Activated gamma-delta T cell treated with anti-CD3 and anti-CD28 coated beads, Interleukin-2, amount 50 U/mL, for 16 hours (primary cell): ENCODE results near the gene TDRD1.

Source experiments
- DNase-seq: peaks from one replicate; pipeline ENCODE4 v3.0.0-alpha.2; 2020; ENCODE audit warnings: low read depth

TDRD1 gene

GRCh38 chr10:114234132-114234531 is 55.0 kb downstream of the TDRD1 start:
- no peak for DNase-seq

GRCh38 chr10:114239117-114239993 is 60.2 kb downstream of the TDRD1 start, which contains the start of gene VWA2:
Gene VWA2, plus strand, starts transcription at chr10:114239254. Its CDS starts 9,460 bp downstream, at chr10:114248714.
- no peak for DNase-seq

GRCh38 chr10:114239994-114240345 is 60.8 kb downstream of the TDRD1 start:
- DNase-seq: no peak

GRCh38 chr10:114242235-114242634 is 63.1 kb downstream of the TDRD1 start:
- no peak for DNase-seq

- DNase-seq: no peak
These were observed 64.5 kb downstream of the TDRD1 start for GRCh38 chr10:114243661-114244060.

GRCh38 chr10:114244126-114244525 is 65.0 kb downstream of the TDRD1 start:
- no peak for DNase-seq

- no peak for DNase-seq
These were observed 66.1 kb downstream of the TDRD1 start for GRCh38 chr10:114245121-114245791.

GRCh38 chr10:114246679-114247305 is 67.6 kb downstream of the TDRD1 start:
- no peak for DNase-seq

- no peak for DNase-seq
These were observed 71.1 kb downstream of the TDRD1 start for GRCh38 chr10:114250236-114250635.

- no peak for DNase-seq
These were observed 71.6 kb downstream of the TDRD1 start for GRCh38 chr10:114250716-114251115.

- no peak for DNase-seq
These were observed 72.9 kb downstream of the TDRD1 start for GRCh38 chr10:114252092-114252491.

GRCh38 chr10:114252883-114253282 is 73.7 kb downstream of the TDRD1 start:
- no peak for DNase-seq

GRCh38 chr10:114255227-114255626 is 76.1 kb downstream of the TDRD1 start:
- no peak for DNase-seq

GRCh38 chr10:114256008-114256765 is 77.0 kb downstream of the TDRD1 start:
- DNase-seq: no peak

- DNase-seq: no peak
These were observed 77.7 kb downstream of the TDRD1 start for GRCh38 chr10:114256822-114257221.

- DNase-seq: no peak
These were observed 78.3 kb downstream of the TDRD1 start for GRCh38 chr10:114257498-114257897.

GRCh38 chr10:114258274-114258840 is 79.2 kb downstream of the TDRD1 start:
- no peak for DNase-seq

- DNase-seq: no peak
These were observed 80.7 kb downstream of the TDRD1 start for GRCh38 chr10:114259824-114260223.

GRCh38 chr10:114260366-114260765 is 81.2 kb downstream of the TDRD1 start:
- DNase-seq: no peak

- no peak for DNase-seq
These were observed 81.9 kb downstream of the TDRD1 start for GRCh38 chr10:114261076-114261475.

- DNase-seq: no peak
These were observed 83.3 kb downstream of the TDRD1 start for GRCh38 chr10:114262496-114262895.
